Melanocyte of skin (primary cell): ENCODE results near the gene MRPL16. TPM values are rescaled to one million over a fixed set of nuclear protein-coding genes. Genes with fewer than 3 reads are reported as not detected.

ENCODE experiments used
- total RNA-seq, 2 donors: library from RNA; depleted of rRNA; stranded (reverse); fragments of >200 nt; gene quantifications; 2 replicates each; pipeline ENCODE4 v1.2.3, GENCODE V29; 2012

The MRPL16 gene
- 10 to 100 TPM; 49.9 to 81.9 TPM for total RNA-seq

GRCh38 chr11:59810189-59810910 is at the start of gene MRPL16:
TSS of gene MRPL16 (minus strand) at chr11:59810778. CDS start at chr11:59810658, 120 bp downstream.

GRCh38 chr11:59845399-59845798 is 34.8 kb upstream of the MRPL16 start, which contains the start of gene CBLIF:
TSS of gene CBLIF (minus strand) at chr11:59845499. CDS start at chr11:59845453, 46 bp downstream.

Other genes with a start within 250 kb of the MRPL16 start
- gene OSBP, start 195.0 kb downstream of the MRPL16 start, total RNA-seq: 10 to 100 TPM; 28.3 to 28.9 TPM
- 10 to 100 TPM; 23.1 to 29.6 TPM for gene PATL1, start 141.7 kb downstream of the MRPL16 start, total RNA-seq
- not detected for gene OR10V1, start 96.9 kb downstream of the MRPL16 start, total RNA-seq
- gene STX3, start 55.4 kb downstream of the MRPL16 start, total RNA-seq: 100 to 1,000 TPM; 133 to 167 TPM
- not detected for gene CBLIF, start 34.7 kb upstream of the MRPL16 start, total RNA-seq
- 10 to 100 TPM in 1 of 2 donors, 1 to 10 TPM in 1; 8.7 to 18.2 TPM for gene TCN1, start 55.7 kb upstream of the MRPL16 start, total RNA-seq
- gene OOSP3, start 68.0 kb upstream of the MRPL16 start, total RNA-seq: not detected
- gene OOSP1, start 127.7 kb upstream of the MRPL16 start, total RNA-seq: under 1 TPM in 1 of 2 donors, not detected in 1; 0.34 TPM
- under 1 TPM in 1 of 2 donors, not detected in 1; 0.69 TPM for gene OOSP4A, start 153.3 kb upstream of the MRPL16 start, total RNA-seq
- gene OOSP4B, start 206.4 kb upstream of the MRPL16 start, total RNA-seq: not detected
- gene OOSP2, start 229.6 kb upstream of the MRPL16 start, total RNA-seq: not detected
- not detected for gene MS4A3, start 245.9 kb upstream of the MRPL16 start, total RNA-seq